Body of pancreas (tissue), 4 donors: ENCODE measurements around the gene FLAD1. TPM values are rescaled to one million over a fixed set of nuclear protein-coding genes. Genes with fewer than 3 reads are reported as not detected.

Source experiments
- ATAC-seq: fragments of 150-250 bp; one replicate; pipeline ENCODE4 v1.9.1; 2016
- DNase-seq, 4 donors: peaks; one replicate each; pipeline ENCODE4 v3.0.0-alpha.2; 2019
- H3K27ac ChIP-seq, 4 donors: fragments of 200-600 bp; sonication (generic); 1 replicate in 3 of 4; 2 replicates in 1 of 4; pipeline versions ENCODE4 v1.5.1 to v1.6.1; 2016 to 2019; ENCODE audit warnings: mild to moderate bottlenecking in 1 of 4, mixed read lengths in 1 of 4, moderate library complexity in 1 of 4
- H3K27me3 ChIP-seq, 2 donors: fragments of 200-600 bp; sonication (generic); one replicate each; pipeline ENCODE4 v1.6.0; 2016; ENCODE audit warnings: mild to moderate bottlenecking in 1 of 2
- H3K36me3 ChIP-seq, 2 donors: fragments of 200-600 bp; sonication (generic); replicated peaks in 1 of 2; 2 replicates each; pipeline ENCODE4 v1.5.1; 2016; ENCODE audit warnings: low read depth in 2 of 2; ENCODE audit not compliant: insufficient read depth in 1 of 2
- H3K4me1 ChIP-seq: fragments of 200-600 bp; sonication (generic); one replicate; pipeline ENCODE4 v1.6.0; 2016
- H3K4me3 ChIP-seq, 2 donors: fragments of 200-600 bp; sonication (generic); 1 replicate in 1 of 2; 2 replicates in 1 of 2; pipeline ENCODE4 v1.5.1; 2016 to 2019
- H3K9me3 ChIP-seq, 3 donors: fragments of 200-600 bp; sonication (generic); 1 replicate in 2 of 3; 2 replicates in 1 of 3; pipeline ENCODE4 v1.5.1; 2016
- CTCF ChIP-seq, 7 experiments: fragments of 450-650 bp in 4 of 7; fragments of 200-600 bp in 3 of 7; sonication (generic) in 3 of 7; IDR thresholded peaks; one replicate each; pipeline ENCODE4 v1.5.1; 2016 to 2019; ENCODE audit warnings: antibody characterized with exemption in 7 of 7
- POLR2A ChIP-seq, 3 donors: fragments of 450-650 bp; IDR thresholded peaks; one replicate each; pipeline ENCODE4 v1.6.1; 2016; ENCODE audit warnings: antibody characterized with exemption in 3 of 3, mild to moderate bottlenecking in 2 of 3
- WGBS, 2 donors: methylation state at CpG; one replicate each; pipeline ENCODE4 v1.1.5; 2017; 5-methylcytosine and 5-hydroxymethylcytosine counted together
- intact Hi-C: fragments of 100-400 bp; cut with DNase I; formaldehyde crosslinking; loops from one replicate; pipeline ENCODE4 v1.15.1; 2023
- total RNA-seq, 2 donors: library from RNA; depleted of rRNA; stranded (reverse); fragments of >200 nt; gene quantifications; one replicate each; pipeline ENCODE4 v1.1.0, GENCODE V29; 2016

FLAD1 gene
- total RNA-seq, 2 donors from 2014 or later: 10.1 to 51.4 TPM

GRCh38 chr1:155034318-155035208 is 51.4 kb downstream of the FLAD1 start:
- TF ChIP-seq POLR2A (IDR thresholded peaks at IDR 0.05) (no peak), CTCF (IDR thresholded peaks at IDR 0.05) (no peak)
- Histone ChIP-seq H3K4me3 (no peak overlapping the region), H3K9me3 (no peaks in the 10 kb centered on the region), H3K27me3 (no peaks in the 10 kb centered on the region), H3K4me1 (no peaks in the 10 kb centered on the region), H3K36me3 (no peaks in the 10 kb centered on the region), H3K27ac (no peak overlapping the region)
- 77 to 82% methylated on average over 18 to 20 of the region's 20 CpGs for WGBS, 2 donors
- intact Hi-C loops: no loop called here
- no peak for ATAC-seq
- DNase-seq: no peak

- H3K4me1 ChIP-seq: no peaks in the 10 kb centered on the region
- 61 to 89% methylated on average over 2 of the region's 2 CpGs for WGBS, 2 donors
- no peak for TF ChIP-seq CTCF (IDR thresholded peaks at IDR 0.05)
- no peak for TF ChIP-seq POLR2A (IDR thresholded peaks at IDR 0.05)
- H3K27me3 ChIP-seq: no peaks in the 10 kb centered on the region
- H3K9me3 ChIP-seq: no peaks in the 10 kb centered on the region
- intact Hi-C loops: no loop called here
- no peak overlapping the region for H3K4me3 ChIP-seq
- no peaks in the 10 kb centered on the region for H3K36me3 ChIP-seq
- no peak for DNase-seq
- no peak overlapping the region for H3K27ac ChIP-seq
- ATAC-seq: no peak
Observed at GRCh38 chr1:155035936-155036335, 52.8 kb downstream of the FLAD1 start.

- TF ChIP-seq POLR2A (IDR thresholded peaks at IDR 0.05) (no peak), CTCF (IDR thresholded peaks at IDR 0.05) (no peak)
- no peaks in the 10 kb centered on the region for H3K9me3 ChIP-seq
- H3K27me3 ChIP-seq: no peaks in the 10 kb centered on the region
- no peak for ATAC-seq
- H3K27ac ChIP-seq: no peak overlapping the region
- H3K4me3 ChIP-seq: no peak overlapping the region
- intact Hi-C loops: no loop called here
- 77 to 89% methylated on average over 1 to 3 of the region's 3 CpGs for WGBS, 2 donors
- H3K36me3 ChIP-seq: no peaks in the 10 kb centered on the region
- no peaks in the 10 kb centered on the region for H3K4me1 ChIP-seq
- DNase-seq: no peak
Observed at GRCh38 chr1:155037043-155037442, 53.9 kb downstream of the FLAD1 start.

GRCh38 chr1:155037851-155038441 is 54.8 kb downstream of the FLAD1 start:
- no peaks in the 10 kb centered on the region for H3K27me3 ChIP-seq
- ATAC-seq: no peak
- H3K36me3 ChIP-seq: no peaks in the 10 kb centered on the region
- intact Hi-C loops: no loop called here
- no peaks in the 10 kb centered on the region for H3K4me1 ChIP-seq
- H3K9me3 ChIP-seq: no peaks in the 10 kb centered on the region
- no peak overlapping the region for H3K27ac ChIP-seq
- 70 to 75% methylated on average over 6 of the region's 6 CpGs for WGBS, 2 donors
- TF ChIP-seq POLR2A (IDR thresholded peaks at IDR 0.05) (no peak), CTCF (IDR thresholded peaks at IDR 0.05) (no peak)
- no peak overlapping the region for H3K4me3 ChIP-seq
- DNase-seq: no peak
